ENCODE results near the gene CAMK1G.

GRCh38 chr1:209544098-209544497, 39.4 kb upstream of the CAMK1G start:
- TF ChIP-seq CTCF (IDR thresholded peaks at IDR 0.05 in 2 of 3, conservative IDR thresholded peaks at IDR 0.05 in 1 of 3; ENCODE audit: borderline replicate concordance in 1 of 3, insufficient read depth in 1 of 3, low read depth in 2 of 3, low read length in 2 of 3) (no peak), POLR2AphosphoS5 (IDR thresholded peaks at IDR 0.05; ENCODE audit: low read depth, low read length) (no peak), EZH2phosphoT487 (IDR thresholded peaks at IDR 0.05; ENCODE audit: borderline replicate concordance) (no peak), EZH2 (IDR thresholded peaks at IDR 0.05) (no peak), POLR2A (IDR thresholded peaks at IDR 0.05; ENCODE audit: borderline replicate concordance, extremely low read depth, insufficient read depth, insufficient read length) (no peak), ATF3 (IDR thresholded peaks at IDR 0.05) (no peak), TCF7L2 (IDR thresholded peaks at IDR 0.05; ENCODE audit: borderline replicate concordance, extremely low read depth, insufficient read depth, insufficient read length) (no peak), RAD21 (IDR thresholded peaks at IDR 0.05; ENCODE audit: low read depth) (no peak), CEBPB (IDR thresholded peaks at IDR 0.05; ENCODE audit: low read depth) (no peak), YY1 (IDR thresholded peaks at IDR 0.05; ENCODE audit: extremely low read depth, insufficient replicate concordance, low read depth, low read length) (no peak), MAX (IDR thresholded peaks at IDR 0.05) (no peak), CBX3 (IDR thresholded peaks at IDR 0.05; ENCODE audit: low read depth) (no peak)
